Transverse colon (tissue), 4 donors: ENCODE measurements around the gene MRPL1. TPM values are rescaled to one million over a fixed set of nuclear protein-coding genes. Genes with fewer than 3 reads are reported as not detected.

Experiments used
- DNase-seq: peaks from one replicate; pipeline ENCODE4 v3.0.0-alpha.2; 2019
- H3K27ac ChIP-seq, 4 donors: fragments of 200-600 bp; sonication (generic); 2 replicates each; pipeline ENCODE4 v1.5.1; 2016 to 2018; ENCODE audit warnings: inconsistent platforms in 4 of 4
- H3K27me3 ChIP-seq: fragments of 200-600 bp; sonication (generic); 2 replicates; pipeline ENCODE4 v1.5.1; 2017; ENCODE audit warnings: inconsistent platforms
- H3K36me3 ChIP-seq, 4 donors: fragments of 200-600 bp; sonication (generic); 2 replicates each; pipeline ENCODE4 v1.5.1; 2017 to 2019; ENCODE audit warnings: inconsistent platforms in 4 of 4
- H3K4me1 ChIP-seq, 4 donors: fragments of 200-600 bp; sonication (generic); 2 replicates each; pipeline ENCODE4 v1.5.1; 2017 to 2020; ENCODE audit warnings: inconsistent platforms in 4 of 4
- H3K4me3 ChIP-seq, 4 donors: fragments of 200-600 bp; sonication (generic); 1 replicate in 1 of 4; 2 replicates in 3 of 4; pipeline versions ENCODE4 v1.5.1 to v1.6.1; 2017 to 2019; ENCODE audit warnings: inconsistent platforms in 4 of 4
- H3K9me3 ChIP-seq, 2 donors: fragments of 200-600 bp; sonication (generic); 2 replicates each; pipeline ENCODE4 v1.5.1; 2017 to 2019; ENCODE audit warnings: inconsistent platforms in 2 of 2
- EP300 ChIP-seq: sonication (generic); formaldehyde crosslinking; IDR thresholded peaks from one replicate; pipeline ENCODE4 v1.6.1; 2017; ENCODE audit warnings: antibody characterized with exemption, low read depth
- POLR2A ChIP-seq: fragments of 450-650 bp; IDR thresholded peaks from one replicate; pipeline ENCODE4 v1.6.1; 2016; ENCODE audit warnings: antibody characterized with exemption, mild to moderate bottlenecking, moderate library complexity
- POLR2AphosphoS5 ChIP-seq, 3 donors: sonication (generic); formaldehyde crosslinking; IDR thresholded peaks; one replicate each; pipeline ENCODE4 v1.6.1; 2016; ENCODE audit warnings: antibody characterized with exemption in 3 of 3
- WGBS, 2 donors: methylation state at CpG; one replicate each; pipeline ENCODE4 v1.1.5; 2018; ENCODE audit warnings: low coverage in 1 of 2; 5-methylcytosine and 5-hydroxymethylcytosine counted together
- in situ Hi-C, 4 donors: fragments of 200-750 bp; cut with MboI; loops; one replicate each; pipeline versions ENCODE4 v1.15.0 to v1.15.1; 2017; ENCODE audit warnings: low sequenced_read_pairs in 3 of 4, low pct_ligation_motif_present in 1 of 4, low pct_unique_long_range_greater_than_20kb in 1 of 4
- intact Hi-C: fragments of 100-400 bp; cut with DNase I; formaldehyde crosslinking; loops from one replicate; pipeline ENCODE4 v1.15.1; 2023; ENCODE audit warnings: low total_unique reads
- total RNA-seq, 4 donors: library from RNA; depleted of rRNA; stranded (reverse); fragments of >200 nt; gene quantifications; one replicate each; pipeline ENCODE4 v1.1.0, GENCODE V29; 2016
- TF ChIP-seq, protein P1 (sequence below), 5 experiments: fragments of 200-600 bp in 3 of 5; fragments of 450-650 bp in 2 of 5; sonication (generic) in 3 of 5; IDR thresholded peaks; 1 replicate in 2 of 5; 2 replicates in 3 of 5; pipeline ENCODE4 v1.5.1; 2016 to 2017; ENCODE audit warnings: antibody characterized with exemption in 5 of 5, inconsistent platforms in 3 of 5, mild to moderate bottlenecking in 2 of 5, moderate library complexity in 1 of 5

The MRPL1 gene
- total RNA-seq, 4 donors from 2014 or later = 3.7 to 31.8 (median 19.6) TPM

DNA sequence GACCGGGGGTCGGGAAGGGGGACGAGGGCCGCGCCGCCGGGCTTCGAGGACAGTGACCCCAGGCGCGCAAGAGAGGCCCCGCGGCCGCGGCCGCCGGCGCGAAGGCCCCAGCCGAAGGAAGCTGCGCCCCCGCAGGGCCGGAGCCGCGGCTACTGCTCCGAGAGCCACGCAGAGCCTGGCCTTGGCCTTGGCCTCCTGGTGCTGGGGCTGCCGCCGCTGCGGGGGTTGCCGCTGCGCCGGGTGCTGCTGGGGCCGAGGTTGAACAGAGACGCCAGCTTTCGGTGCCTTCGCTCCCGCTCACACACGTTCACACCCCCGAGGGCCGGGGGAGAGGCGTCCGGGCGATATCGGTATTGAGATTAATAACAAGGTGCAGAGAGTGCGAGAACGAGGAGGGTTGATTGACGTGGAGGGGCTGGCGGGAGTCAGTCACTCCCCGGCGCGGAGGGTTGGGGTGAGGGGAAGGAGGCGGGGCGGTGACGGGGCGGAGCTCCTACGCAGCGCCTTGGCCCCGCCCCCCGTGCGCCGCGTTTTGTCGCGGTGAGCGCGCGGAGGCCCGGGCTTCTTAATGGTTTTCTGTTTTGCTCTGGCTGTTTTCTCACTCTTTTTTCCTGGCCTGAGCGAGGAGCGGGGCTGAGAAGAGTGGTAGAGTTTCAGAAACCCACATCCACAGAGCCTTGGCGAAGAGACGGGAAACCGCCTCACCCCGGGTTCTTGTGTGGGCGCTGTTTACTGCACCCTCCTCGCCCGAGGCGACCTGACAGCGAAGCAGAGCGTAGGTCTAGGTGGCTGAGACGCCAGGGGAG, 42.6 kb upstream of the MRPL1 start:
- Histone ChIP-seq H3K4me1 (peaks cover 8 to 38% (median 27%) of the 10 kb centered on the region in 4 donors), H3K4me3 (peak overlapping the region; percentile 62 to 98 (median 84)), H3K27ac (peak overlapping the region; percentile 96 to 100 (median 100)), H3K27me3 (no peaks in the 10 kb centered on the region), H3K9me3 (no peaks in the 10 kb centered on the region), H3K36me3 (no peaks in the 10 kb centered on the region)
- in situ Hi-C loops = no loop called here
- DNase-seq = peak; percentile 96
- WGBS, 2 donors = 0% methylated on average over 69 of the region's 81 CpGs; no CpG with 5 or more reads in 1 of the 2 donors
- TF ChIP-seq EP300 = no peak
- TF ChIP-seq, protein P1, sequence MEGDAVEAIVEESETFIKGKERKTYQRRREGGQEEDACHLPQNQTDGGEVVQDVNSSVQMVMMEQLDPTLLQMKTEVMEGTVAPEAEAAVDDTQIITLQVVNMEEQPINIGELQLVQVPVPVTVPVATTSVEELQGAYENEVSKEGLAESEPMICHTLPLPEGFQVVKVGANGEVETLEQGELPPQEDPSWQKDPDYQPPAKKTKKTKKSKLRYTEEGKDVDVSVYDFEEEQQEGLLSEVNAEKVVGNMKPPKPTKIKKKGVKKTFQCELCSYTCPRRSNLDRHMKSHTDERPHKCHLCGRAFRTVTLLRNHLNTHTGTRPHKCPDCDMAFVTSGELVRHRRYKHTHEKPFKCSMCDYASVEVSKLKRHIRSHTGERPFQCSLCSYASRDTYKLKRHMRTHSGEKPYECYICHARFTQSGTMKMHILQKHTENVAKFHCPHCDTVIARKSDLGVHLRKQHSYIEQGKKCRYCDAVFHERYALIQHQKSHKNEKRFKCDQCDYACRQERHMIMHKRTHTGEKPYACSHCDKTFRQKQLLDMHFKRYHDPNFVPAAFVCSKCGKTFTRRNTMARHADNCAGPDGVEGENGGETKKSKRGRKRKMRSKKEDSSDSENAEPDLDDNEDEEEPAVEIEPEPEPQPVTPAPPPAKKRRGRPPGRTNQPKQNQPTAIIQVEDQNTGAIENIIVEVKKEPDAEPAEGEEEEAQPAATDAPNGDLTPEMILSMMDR (IDR thresholded peaks at IDR 0.05) = no peak
- TF ChIP-seq POLR2A = peak; percentile 95
- peak; percentile 94 to 97 (median 96) for TF ChIP-seq POLR2AphosphoS5 (IDR thresholded peaks at IDR 0.05)
- intact Hi-C loops = loop anchor here (2.0 kb wide), 1 partner anchor 43 kb away; the partner anchor contains the start of gene MRPL1

DNA sequence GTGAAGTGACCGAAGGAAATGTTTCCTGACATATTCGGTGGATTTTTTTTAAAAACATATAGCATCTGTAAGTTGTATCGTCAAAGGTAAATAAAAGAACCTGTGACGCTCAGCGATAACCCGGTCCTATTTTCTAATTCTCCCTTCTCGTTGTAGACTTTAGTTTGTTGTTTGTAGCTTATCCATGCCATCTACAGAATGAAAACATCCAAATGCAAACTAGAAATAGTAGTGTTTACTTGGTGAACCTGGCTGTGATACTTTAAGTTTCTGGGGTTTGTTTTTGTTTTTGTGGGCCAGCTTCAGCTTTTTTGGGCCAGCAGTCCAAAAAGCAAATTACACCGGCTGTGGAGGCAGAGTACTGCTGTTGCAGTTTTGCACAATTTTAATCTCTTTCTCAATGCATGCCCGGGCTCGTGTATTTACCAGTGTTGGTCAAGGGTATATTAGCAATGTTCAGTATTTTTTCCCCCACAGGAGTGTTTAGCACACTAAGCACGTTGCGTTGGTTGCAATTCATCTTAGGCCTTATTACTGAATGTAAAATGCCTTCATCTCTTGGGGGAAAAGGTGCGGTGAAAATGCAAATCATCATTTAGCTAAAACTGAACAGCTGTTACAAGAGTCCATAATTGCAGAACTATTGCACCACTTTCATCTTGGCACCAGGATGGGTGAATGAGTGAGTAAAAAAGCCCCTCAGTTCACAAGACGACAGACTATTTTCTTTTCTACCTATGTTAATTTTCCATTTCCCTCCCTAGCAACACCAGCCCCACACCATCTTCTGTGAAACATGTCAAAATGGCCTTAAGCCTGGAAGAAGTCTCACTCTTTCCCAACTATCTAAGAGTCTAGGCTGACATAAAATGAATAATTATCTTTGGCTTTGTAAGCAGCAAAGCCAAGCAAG, 41.7 kb upstream of the MRPL1 start:
- Histone ChIP-seq H3K4me3 (peak overlapping the region; percentile 39 to 98 (median 76)), H3K4me1 (peaks cover 8 to 29% (median 21%) of the 10 kb centered on the region in 4 donors), H3K27ac (peak overlapping the region; percentile 96 to 100 (median 100)), H3K36me3 (no peaks in the 10 kb centered on the region), H3K27me3 (no peaks in the 10 kb centered on the region), H3K9me3 (no peaks in the 10 kb centered on the region)
- 5 to 9% methylated on average over 10 to 14 of the region's 14 CpGs for WGBS, 2 donors
- DNase-seq = no peak
- TF ChIP-seq, protein P1 (IDR thresholded peaks at IDR 0.05) = peak in 1 of 5 experiments; percentile 18
- TF ChIP-seq POLR2AphosphoS5 (IDR thresholded peaks at IDR 0.05) = no peak
- in situ Hi-C loops (no loop called here), intact Hi-C loops (no loop called here)

DNA sequence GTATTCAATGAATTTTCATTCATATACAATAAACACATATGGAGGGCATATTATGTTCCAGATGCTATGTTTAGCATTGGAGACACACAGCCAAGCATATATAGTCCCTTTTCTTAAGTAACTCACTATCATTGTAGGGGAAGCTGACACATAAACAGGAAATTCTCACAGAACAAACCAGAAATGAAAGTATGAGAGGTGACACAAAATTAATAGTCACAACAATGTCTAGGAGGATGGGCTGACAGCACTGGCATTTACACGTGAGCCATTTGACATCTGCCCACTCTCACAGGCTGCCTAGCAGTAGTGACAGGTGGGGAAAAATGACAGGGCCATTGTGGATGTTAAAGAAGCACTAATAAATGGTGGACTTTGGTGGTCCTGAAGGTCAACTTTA, 40.9 kb upstream of the MRPL1 start:
- WGBS, 2 donors = 58 to 63% methylated on average over 1 of the region's 1 CpG
- H3K4me3 ChIP-seq = no peak overlapping the region
- no peak for TF ChIP-seq EP300
- TF ChIP-seq POLR2AphosphoS5 (IDR thresholded peaks at IDR 0.05) = peak in 2 of 3 donors; percentile 26 to 45
- peak; percentile 42 for TF ChIP-seq POLR2A
- TF ChIP-seq, protein P1 (IDR thresholded peaks at IDR 0.05) = no peak
- H3K27me3 ChIP-seq = no peaks in the 10 kb centered on the region
- in situ Hi-C loops = no loop called here
- intact Hi-C loops = no loop called here
- H3K4me1 ChIP-seq = peaks cover 1 to 21% (median 16%) of the 10 kb centered on the region in 4 donors
- DNase-seq = no peak
- H3K27ac ChIP-seq = peak overlapping the region; percentile 96 to 100 (median 100)
- no peaks in the 10 kb centered on the region for H3K9me3 ChIP-seq
- H3K36me3 ChIP-seq = no peaks in the 10 kb centered on the region

DNA sequence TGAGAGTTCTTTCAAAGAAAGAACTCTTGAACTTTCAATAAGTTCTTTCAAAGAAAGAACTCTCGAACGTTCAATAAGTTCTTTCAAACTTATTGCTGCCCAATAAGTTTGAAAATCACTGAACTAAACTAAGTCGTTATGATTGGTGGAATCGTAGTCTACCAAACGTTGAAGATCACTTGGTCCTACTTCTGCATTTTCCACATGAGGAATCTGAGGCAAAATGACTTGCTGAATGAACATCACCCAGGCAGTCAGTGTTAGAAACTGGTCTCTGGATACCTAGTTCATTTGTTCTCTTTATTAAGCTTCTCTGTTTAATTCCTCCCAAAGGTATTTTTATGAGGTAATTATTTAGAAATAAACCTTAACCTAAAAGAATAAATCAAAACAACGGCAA, 36.4 kb upstream of the MRPL1 start:
- TF ChIP-seq POLR2AphosphoS5 (IDR thresholded peaks at IDR 0.05) (no peak), POLR2A (no peak), EP300 (no peak)
- TF ChIP-seq, protein P1 (IDR thresholded peaks at IDR 0.05) = no peak
- in situ Hi-C loops = no loop called here
- Histone ChIP-seq H3K36me3 (no peaks in the 10 kb centered on the region), H3K27ac (no peak overlapping the region), H3K9me3 (no peaks in the 10 kb centered on the region), H3K4me1 (peaks cover 0 to 3% (median 2%) of the 10 kb centered on the region in 4 donors), H3K27me3 (no peaks in the 10 kb centered on the region), H3K4me3 (no peak overlapping the region)
- no peak for DNase-seq
- WGBS, 2 donors = 73 to 82% methylated on average over 6 of the region's 6 CpGs
- intact Hi-C loops = no loop called here
